GM18502 (cell line): Measurements from ENCODE around the gene KRT79.
"Not testable (repeated sequence)": the region's sequence is repeated elsewhere in the genome, so short reads cannot be mapped to it uniquely, and the experiment has no call there.

Experiments
- ATAC-seq: cut with Tn5 transposase; IDR thresholded peaks from one replicate; pipeline ENCODE4 v1.9.1; 2021; ENCODE audit warnings: mild to moderate bottlenecking; ENCODE audit not compliant: unreplicated experiment, poor library complexity

Gene KRT79

DNA sequence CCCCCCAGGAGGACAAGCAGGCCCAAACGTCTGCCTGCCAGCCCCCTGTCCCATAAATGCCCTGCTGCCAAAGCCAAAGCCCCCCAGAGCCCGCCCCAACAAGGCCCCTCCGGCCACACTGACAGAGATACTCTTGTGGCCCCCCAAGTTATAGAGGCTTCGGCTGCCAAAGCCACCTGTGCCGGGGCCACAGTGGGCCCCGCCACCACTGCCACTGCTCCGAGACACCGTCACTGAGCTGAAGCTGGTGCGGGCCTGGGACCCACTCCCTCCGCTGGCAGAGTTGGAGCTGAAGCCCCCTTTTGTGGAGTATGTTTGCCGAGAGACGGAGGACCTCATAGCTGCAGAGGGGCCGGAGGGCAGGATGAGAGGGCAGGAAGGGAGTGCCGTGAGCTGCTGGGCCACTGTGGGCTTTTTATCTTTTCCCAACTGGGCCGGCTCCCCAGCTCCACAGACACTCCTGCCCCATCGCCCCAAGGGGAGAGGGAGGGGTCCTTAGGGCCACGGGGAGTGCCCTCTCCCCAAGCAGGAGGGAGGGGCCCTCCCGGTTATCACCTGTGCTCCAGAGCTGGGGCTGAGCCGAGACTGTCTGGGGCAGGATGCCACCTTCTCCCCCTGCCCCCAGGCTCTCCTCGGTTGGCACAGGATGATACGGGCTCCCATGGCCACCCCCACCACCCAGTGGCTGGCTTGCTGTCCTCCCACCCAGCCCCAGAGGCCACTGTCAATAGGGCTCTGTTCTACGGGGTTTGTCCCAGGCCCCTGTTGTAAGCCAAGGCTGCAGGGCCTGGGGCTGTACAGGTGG, at the start of gene KRT79:
KRT79 (minus strand) TSS at position 390 of the 805 bp plus-strand sequence; CDS start at position 339, 51 bp downstream.
- no peak for ATAC-seq

DNA sequence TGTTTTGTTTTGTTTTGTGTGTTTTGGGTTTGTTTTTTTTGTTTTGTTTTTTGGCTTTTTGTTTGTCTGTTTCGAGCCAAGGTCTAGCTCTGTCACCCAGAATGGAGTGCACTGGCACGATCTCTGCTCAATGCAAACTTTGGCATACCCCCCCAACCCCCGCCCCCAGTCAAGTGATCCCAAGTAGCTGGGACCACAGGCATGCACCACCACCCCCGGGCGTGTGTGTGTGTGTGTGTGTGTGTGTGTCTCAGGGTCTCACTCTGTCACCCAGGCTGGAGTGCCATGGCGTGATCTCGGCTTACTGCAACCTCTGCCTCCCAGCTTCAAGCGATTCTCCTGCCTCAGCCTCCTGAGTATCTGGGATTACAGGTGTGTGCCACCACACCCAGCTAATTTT, 46.4 kb upstream of the KRT79 start:
- ATAC-seq = not testable (repeated sequence)

DNA sequence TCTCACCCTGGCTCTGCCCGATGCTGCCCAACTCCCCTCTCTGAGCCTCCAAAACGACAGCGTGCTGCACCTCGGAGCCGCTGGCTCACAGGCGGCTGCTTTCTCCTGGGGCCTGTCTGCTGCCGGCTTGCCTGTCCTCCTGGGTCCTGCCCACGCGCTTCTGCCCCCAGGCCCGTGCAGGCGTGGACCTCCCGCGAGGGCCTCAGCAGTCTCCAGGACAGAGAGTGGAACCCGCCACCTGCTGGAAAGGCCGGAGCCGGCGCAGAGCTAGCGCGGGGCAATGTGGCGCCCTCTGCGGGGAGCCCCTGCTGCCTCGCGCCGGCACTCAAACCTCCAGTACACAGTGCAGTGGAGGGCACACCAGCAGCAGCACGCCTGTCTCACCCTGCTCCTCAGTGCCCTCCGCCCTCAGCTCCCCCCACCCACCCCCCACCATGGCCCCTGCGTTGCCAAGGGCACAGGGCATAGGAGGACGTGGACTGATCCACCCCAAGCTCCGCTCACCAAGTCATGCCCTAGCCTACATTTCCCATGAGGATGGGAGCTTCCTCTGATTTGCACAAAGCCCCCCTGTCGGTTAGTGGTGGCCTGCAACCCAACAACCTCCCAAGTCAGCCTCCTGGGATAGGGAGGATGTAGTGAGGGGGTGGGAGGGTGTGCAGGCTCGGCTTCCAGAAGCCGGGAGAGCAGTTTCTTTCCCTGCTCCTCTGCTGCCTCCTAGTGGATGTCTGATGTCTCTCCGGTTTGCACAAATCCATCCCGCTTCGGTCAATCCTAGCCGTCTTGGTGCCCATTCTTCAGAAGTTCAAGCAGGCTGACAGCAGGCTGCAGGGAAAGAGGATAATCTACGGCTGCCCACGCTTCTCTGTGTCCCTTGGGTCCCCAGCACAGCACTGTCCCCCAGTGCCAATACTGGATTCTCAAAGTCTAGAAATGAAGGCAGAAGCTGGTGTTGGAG, 45.6 kb upstream of the KRT79 start:
- no peak for ATAC-seq

DNA sequence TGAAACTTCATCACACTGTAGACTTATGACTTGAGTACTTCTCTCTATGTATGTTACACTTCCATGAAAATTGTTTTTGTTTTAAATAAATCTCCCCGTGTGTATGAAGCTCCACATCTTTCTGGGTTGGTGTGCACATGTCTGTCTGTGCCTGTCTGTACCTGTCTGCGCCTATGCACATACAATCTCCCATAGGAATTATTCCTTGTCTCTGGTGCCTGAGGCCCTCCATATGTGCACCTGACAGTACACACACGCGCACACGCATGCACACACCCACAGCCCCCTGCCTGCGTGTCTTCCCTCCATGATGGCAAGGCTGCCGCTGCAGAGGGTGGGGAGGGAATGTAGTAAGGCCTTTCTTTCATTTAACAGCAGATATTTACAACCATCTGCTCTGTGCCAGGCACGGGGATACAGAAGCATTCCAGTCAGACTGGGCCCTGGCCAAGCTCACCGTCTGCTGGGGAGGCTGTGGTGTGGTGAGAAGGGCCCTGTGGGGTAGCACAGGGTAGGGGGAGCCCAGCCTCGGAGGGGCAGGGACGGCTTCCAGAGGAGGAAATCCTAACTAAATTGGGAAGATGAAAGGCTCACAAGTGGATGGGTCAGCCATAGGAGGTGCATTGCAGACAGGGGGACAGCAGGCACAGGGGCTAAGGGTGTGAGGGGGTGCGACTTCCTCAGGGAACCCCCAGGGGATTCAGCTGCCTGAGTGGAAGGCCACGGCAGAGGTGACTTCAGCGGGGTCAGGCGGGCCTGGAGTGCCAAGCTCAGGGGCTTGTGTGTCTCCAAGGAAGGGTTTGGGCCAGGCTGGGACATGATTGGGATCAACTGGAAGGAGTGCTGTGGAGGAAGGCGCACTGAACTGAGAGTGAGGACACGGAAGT, 44.6 kb upstream of the KRT79 start:
- ATAC-seq = no peak

DNA sequence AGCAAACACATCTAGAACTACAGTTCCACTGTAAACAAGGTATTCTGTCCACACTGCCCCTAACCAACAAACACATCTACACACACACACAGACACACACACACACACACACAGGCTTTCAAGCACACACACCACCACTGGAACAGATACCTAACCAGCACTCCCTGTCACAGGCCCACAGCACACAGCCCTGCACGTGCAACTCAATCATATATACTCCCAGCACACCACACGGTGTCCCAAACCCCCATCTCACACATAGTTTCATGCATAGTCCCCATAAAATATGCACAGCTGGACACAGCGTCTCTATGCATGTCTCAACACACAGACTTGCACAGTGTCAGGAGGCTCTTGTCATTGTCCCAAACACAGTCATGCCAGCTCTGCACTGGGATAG, 43.1 kb upstream of the KRT79 start:
- ATAC-seq = no peak

DNA sequence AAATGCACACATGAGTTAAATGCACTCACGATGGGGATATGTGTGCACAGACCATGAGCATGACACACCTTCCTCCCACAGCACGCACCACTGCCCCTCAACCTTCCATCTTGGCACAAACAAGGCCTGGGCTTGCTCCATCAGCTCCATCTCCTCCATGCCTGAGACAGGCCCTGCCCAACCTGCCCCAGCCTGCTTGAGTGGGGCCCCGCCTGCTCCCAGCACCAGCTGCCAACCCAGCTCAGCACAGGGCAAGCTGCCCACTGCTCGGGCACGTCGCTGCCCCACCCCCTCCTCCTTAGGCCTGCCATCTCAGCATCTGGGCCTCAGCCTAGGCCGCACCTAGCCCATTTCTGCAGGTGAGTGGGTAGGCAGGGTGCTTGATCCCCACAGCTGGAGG, 42.3 kb upstream of the KRT79 start:
- no peak for ATAC-seq

DNA sequence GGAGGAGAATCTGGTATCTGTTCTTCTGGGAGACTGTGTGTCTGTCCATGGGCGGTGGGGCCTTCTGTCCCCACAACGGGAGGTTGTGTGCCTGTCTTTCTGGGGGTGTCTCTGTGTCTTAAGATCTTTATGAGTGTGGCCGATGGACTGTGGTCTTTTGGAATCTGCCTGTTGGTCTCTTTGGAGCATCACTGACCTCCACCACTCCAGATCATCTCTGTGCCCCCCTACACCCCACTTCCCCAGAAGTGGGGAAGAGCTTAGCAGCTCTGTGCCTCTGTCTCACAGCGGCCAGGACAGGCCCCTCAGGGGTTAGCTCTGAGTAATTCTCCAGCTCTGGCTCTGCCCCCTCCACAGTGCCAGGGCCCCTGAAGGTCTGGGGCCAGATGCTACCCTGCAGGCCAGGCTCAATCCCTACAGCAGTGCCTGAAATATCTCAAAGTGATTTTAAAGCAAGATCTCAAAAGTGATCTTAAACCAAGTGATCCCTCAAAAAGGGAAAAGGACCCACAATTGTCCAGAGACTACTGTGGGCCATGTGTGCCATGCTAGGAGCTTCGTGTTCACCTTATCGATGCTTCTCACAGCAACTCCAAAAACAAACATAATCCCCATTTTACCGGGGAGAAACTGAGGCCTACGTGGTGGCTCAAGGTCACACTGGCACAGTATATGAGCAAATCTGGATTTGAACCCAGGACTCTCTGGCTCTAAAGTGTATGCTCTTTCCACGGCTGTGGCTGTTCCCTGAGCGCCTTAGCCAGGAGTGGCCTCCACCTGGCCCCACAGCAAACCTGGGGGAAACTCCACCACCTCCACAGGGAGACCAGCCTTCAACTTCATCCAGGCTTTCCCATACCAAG, 40.7 kb upstream of the KRT79 start:
- no peak for ATAC-seq

DNA sequence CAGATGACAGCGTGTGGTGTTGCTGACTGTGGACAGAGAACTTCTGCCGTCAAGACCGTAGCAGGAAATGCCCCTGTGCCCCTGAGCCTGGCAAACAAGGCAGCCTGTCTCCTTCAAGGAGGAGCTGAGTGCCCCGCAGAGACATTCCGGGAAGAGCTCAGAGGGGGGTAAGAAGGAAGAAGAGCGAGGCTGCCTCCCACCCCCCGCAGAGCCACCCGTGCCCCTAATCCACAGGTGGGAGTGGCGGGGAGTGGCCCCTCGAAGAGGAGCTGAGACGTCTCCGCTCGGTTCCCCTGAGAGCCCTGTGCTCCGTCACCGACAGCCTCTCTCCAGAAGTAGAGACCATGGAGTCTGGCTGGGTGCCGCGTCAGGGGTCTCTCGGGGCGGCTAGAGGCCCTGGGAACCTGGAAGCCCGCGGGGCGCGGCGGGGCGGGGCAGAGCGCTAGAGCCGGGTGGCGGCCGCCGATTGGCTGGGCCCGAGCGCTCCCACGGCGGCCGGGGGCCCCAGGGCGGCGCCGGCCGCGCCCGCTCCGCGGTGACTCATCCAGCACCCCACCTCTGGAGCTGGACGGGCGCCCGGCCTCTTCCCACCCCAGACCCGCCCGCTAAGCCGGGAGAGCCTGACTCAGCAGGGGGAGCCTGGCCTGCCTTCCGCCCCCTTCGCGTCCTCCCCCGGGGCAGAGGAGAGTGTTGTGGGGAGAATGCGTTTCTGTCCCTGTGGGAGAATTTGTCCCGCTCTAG, 39.9 kb upstream of the KRT79 start:
- ATAC-seq = peak; percentile 60

DNA sequence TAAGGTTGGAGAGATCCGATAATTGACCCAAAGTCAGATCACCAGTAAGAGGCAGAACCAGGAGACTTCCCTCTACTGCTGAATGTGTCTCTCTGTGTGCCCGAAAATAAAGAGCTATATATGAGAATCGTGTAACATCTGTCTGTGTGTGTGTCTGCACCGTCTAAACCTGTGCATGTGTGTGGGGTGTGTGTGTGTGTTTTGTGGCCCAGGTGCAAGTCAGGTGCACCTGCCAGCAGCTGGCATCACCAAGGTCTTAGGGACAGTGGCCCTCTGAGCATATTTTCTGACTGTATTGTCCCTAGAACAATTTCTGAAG, 39.4 kb upstream of the KRT79 start:
- ATAC-seq = no peak

DNA sequence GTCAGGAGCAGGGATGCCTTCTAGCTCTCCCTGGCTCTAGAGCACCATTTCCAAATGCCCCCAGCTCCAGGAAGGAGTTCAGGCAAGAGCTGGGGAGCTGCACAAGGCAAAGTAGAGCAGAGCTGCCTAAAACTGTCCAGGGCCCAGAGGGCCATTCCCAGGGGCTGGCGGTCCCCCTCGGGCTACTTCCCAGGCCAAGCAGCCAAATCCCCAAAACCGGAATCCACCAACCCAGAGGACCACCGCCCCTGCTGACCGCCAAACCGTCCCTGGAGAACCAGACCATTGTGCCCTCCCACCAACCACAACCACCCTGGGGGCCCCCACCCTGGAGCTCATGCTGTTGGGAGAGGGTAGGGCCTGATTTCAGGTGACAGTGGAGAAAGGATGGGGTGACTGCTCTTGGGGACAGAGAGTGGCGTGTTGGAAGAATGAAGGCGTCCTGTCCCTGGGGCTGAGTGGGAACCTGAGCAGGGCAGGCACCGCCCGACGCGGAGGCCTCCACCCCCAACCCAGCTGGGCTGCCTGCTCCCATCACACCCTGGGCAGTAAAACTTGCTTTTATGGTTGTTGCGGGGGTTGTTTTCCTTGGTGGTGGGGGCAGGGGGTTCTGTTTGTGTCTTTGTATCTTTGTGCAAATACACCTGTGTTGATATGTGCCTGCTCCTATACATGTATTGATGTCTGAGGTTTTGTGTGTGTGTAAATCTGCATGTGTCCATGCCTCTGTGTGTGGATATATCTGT, 38.7 kb upstream of the KRT79 start:
- ATAC-seq = no peak

DNA sequence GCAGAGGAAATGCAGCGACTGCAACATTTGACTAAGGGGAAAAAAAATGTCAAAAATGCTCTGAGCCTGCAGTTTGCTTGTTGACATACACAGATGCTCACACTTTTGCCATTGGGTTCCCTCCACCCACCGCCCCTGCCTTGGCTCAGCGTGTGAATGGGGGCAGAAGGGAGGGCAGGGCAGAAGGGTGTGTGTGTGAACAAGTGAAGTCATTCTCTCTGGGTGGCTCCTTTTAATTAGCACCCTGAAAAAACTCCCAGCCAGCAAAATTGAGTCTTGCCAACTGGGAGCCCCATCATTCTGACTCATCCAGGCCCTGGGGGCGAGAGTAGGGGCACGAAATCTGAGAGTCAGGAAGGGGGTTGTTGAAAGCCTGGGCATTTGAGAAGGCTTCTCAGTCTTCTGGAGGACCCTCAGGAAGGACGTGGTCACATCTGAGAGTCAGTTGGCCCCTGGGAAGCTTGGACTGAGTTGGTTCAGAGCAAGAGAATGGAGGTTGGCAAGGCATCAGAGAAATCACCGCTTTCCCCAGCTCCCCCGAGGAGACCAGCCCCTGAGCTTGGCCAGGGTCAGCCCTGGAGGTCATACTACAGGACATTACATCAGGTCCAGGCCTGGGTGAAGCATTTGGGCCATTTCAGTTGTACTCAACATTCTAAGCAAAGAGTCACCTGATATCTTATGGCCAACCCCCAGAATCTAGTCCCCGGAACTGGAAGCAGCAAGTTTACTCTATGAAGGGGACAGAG, 37.4 kb upstream of the KRT79 start:
- ATAC-seq = no peak

DNA sequence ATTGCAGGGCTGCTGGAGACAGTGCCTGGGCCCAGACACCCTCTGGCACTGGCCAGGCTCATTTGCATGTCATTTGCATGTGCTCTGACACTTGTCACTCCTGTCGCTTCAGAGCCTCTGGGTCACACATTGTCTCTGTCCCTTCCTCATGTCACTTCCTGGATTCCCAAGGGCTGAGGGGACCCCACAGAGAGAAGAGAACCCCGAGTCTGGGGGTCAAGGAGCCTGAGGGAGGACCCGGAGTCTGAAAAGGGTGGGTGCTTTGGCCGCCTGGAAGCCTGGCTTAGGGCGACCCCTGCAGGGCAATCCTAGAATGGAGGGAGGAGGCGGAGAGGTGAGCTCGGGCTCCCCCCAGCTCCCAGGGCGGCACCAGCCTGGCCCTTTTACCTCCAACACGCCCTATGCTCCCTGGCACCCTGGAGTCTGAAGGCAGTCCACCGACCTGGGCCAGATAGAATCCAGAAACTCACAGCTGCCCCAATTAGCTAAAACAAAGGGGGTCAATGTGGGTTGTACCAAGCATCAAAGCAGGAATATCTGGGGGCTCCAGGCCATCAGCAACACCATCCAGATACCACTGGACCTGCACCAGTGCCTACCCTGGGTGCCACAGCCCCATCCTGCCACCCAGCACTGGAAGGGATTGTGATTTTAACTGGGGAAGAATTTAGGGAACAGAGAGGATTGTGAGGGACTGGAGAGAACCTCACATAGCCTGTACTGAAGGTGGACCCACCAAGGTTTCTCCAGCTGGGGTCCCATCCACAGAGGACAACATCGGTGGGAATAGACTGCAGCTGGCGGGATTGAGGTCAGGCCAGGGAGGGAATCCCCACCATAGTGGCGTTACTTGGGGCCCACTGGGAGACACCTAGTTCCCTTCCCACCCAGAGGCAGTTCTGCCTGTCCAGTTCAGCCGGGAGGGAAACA, 36.5 kb upstream of the KRT79 start:
- peak; percentile 69 for ATAC-seq

DNA sequence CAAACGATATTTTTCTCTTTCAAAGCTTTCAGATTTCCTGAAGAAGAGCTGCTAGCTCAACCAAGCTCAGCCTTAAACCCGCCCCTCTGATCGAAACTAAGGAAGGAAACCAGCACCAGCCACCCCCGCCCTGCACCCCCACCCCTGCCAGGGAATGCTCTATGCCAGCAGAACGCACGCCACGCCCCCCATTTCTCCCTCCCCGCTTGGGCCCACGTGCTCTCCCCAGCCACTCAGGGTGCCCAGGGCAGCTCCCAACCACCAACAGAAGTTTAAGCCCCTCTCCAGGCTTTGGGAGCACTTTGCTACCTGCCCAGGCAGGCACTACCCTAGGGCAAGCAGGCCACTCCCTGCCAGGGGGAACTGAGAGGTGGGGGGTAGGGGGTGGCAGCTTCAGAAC, 33.5 kb upstream of the KRT79 start:
- no peak for ATAC-seq

DNA sequence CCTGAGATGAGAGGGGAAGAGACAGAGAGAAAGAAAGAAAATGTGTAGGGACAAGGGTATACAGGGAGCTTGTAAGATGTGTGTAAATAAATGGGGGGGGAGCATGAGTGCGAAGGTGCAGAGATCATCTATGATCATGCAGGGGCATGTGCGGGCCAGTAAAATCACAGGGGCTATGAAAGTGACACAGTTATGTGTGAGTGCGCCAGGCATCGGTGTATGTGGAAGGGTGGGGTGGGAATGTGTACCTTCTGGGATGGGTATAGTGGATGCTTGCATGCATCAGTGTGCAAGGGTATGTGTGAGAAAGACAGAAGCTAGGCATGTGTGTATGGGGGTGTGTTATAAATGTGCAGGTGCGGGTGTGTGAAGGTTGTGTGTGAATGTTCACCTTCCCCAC, 33.0 kb upstream of the KRT79 start:
- ATAC-seq = no peak

DNA sequence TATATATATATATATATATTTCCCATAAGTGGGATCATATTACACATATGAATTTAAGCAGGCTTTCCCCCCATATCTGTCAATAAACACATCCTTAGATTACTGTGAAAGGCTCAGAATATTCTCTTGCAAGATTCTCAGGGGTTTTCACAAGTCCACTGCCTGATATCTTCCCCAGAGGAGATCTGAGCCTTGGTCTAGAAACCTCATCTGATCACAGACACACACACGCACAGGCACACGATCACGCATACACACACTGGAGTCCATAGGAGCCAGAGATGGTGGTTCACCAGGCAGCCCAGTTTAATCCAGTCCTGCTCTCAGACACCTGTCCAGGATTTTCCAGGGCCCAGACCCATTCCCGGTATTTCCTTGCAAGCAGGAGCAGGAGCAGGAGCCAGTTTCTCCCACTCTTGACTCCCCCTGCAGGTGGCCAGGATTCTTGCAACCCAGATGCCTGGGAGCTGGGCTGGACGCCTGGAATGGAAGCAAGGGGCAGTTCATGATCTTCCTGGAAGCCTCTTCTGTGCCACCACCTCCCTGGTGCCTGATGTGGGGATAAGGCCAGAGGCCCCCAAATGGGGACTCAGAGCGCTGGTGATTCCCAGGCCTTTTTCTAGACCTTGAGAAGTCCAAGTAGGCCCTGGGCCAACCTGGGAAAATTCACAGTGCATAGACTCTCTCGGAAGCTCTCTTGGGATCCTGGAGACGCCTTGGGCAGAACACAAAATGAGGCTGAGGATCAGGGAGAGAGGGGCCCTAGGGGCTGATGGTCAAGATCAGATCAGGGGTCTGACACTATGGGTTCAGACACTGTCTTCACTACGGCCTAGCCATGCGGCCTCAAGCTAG, 31.2 kb upstream of the KRT79 start:
- no peak for ATAC-seq

DNA sequence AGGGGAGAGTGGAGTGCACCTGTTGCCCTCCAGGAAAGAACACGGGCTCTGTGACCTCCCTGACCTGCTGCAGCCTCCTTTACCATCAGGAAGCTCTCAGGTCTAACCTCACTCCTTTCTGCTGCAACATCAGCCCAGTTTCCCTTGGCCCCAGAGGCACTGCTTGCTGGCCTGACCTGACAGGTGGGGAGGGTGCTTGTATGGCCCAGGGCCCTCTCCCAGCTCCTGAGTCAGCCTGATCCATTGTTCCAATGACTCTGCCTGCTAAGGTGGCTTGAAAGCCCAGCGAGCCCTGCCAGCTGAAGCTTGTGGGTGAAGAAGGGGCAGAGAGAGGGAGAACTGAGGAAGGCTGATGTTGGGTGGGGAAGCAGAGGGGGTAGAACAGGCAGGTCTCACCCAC, 27.9 kb upstream of the KRT79 start:
- no peak for ATAC-seq
